ENCODE results near the gene KRT79. TPM values are rescaled to one million over a fixed set of nuclear protein-coding genes. Genes with fewer than 3 reads are reported as not detected.

Gene KRT79
- total RNA-seq, 1 experiment from 2014 or later = not detected

- H3K36me3 Mint-ChIP-seq (ENCODE audit: insufficient read depth, unreplicated experiment) = no peaks in the 10 kb centered on the region
- TF ChIP-seq CTCF (IDR thresholded peaks at IDR 0.05; ENCODE audit: unreplicated experiment) = no peak
- peaks cover 7% of the 10 kb centered on the region for H3K4me1 Mint-ChIP-seq (ENCODE audit: low read depth, unreplicated experiment)
- peak; percentile 35 for DNase-seq
- CTCF ChIA-PET = no interaction called here
- H3K27ac Mint-ChIP-seq (ENCODE audit: unreplicated experiment) = no peak overlapping the region
- peaks cover 41% of the 10 kb centered on the region for H3K27me3 Mint-ChIP-seq (ENCODE audit: unreplicated experiment)
- intact Hi-C loops (cut with micrococcal nuclease; ENCODE audit: unreplicated experiment) = no loop called here
- peak overlapping the region; percentile 51 for H3K4me3 Mint-ChIP-seq (ENCODE audit: low read depth, unreplicated experiment)
- no peaks in the 10 kb centered on the region for H3K9me3 Mint-ChIP-seq (ENCODE audit: low read depth, unreplicated experiment)
- BruUV-seq (replicated peaks) = no TSS peak
Measured at GRCh38 chr12:52789637-52790426, 44.3 kb downstream of the KRT79 start.

DNA sequence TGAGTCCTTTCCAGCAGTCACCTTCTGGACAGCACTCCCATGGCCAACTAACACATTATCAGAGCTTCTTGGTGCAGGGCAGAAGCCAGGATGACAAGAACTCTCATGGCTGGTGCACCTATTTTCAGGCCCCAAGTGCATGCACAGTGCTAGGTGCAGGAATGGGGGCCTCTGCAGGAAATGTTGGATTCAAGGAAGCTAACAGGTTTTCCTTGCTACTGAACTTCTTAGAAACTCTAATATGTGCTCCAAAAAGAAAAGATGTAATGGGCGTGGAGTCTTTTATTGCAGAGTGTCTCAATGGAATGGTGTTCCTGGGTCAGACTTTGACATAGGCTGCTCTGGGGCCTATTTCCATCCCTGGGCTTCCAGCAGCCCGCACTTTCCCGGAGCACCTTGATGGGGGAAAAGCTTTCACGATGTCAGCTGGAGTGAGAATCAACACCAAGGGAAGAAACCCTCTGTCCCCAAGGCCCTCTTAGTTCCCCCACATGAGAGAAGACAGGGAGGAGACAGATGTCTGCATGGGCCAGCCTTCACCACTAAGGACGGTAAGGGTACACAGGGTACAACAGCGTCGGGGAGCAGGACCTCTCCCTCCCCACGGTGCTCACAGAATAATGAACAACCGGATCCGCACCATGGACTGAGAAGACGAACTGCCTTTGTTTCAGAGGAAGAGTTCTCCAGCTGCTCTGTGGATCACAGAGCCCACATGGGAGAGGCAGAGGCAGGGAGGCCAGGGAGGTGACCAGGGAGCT, 45.1 kb downstream of the KRT79 start:
- DNase-seq = no peak
- no TSS peak for BruUV-seq (replicated peaks)
- TF ChIP-seq CTCF (IDR thresholded peaks at IDR 0.05; ENCODE audit: unreplicated experiment) = no peak
- H3K27me3 Mint-ChIP-seq (ENCODE audit: unreplicated experiment) = peaks cover 49% of the 10 kb centered on the region
- intact Hi-C loops (cut with micrococcal nuclease; ENCODE audit: unreplicated experiment) = no loop called here
- CTCF ChIA-PET = interaction anchor here (0.6 to 1.2 kb wide), 2 partner anchors 11 to 12 kb away, joined by 4 read pairs; partner anchors contain the start of gene KRT76
- no peak overlapping the region for H3K27ac Mint-ChIP-seq (ENCODE audit: unreplicated experiment)
- H3K4me1 Mint-ChIP-seq (ENCODE audit: low read depth, unreplicated experiment) = peaks cover 7% of the 10 kb centered on the region
- H3K9me3 Mint-ChIP-seq (ENCODE audit: low read depth, unreplicated experiment) = no peaks in the 10 kb centered on the region
- no peaks in the 10 kb centered on the region for H3K36me3 Mint-ChIP-seq (ENCODE audit: insufficient read depth, unreplicated experiment)
- peak overlapping the region; percentile 51 for H3K4me3 Mint-ChIP-seq (ENCODE audit: low read depth, unreplicated experiment)

GRCh38 chr12:52788192-52788875, 45.8 kb downstream of the KRT79 start:
- CTCF ChIA-PET = interaction anchor here (0.6 to 1.2 kb wide), 2 partner anchors 11 to 12 kb away, joined by 4 read pairs; partner anchors contain the start of gene KRT76

More at GRCh38 chr12:52788192-52788875, 45.8 kb downstream of the KRT79 start:
- DNase-seq = no peak
- no TSS peak for BruUV-seq (replicated peaks)
- Mint-ChIP-seq H3K36me3 (ENCODE audit: insufficient read depth, unreplicated experiment) (no peaks in the 10 kb centered on the region), H3K4me3 (ENCODE audit: low read depth, unreplicated experiment) (no peak overlapping the region), H3K27ac (ENCODE audit: unreplicated experiment) (no peak overlapping the region), H3K9me3 (ENCODE audit: low read depth, unreplicated experiment) (no peaks in the 10 kb centered on the region), H3K27me3 (ENCODE audit: unreplicated experiment) (peaks cover 56% of the 10 kb centered on the region), H3K4me1 (ENCODE audit: low read depth, unreplicated experiment) (peaks cover 7% of the 10 kb centered on the region)
- intact Hi-C loops (cut with micrococcal nuclease; ENCODE audit: unreplicated experiment) = no loop called here
- no peak for TF ChIP-seq CTCF (IDR thresholded peaks at IDR 0.05; ENCODE audit: unreplicated experiment)
